HL-60 (cell line): Measurements from ENCODE around the gene SEMA4A.
"Not testable (repeated sequence)": the region's sequence is repeated elsewhere in the genome, so short reads cannot be mapped to it uniquely, and the experiment has no call there.

Experiments
- POLR2AphosphoS5 ChIP-seq: IDR thresholded peaks from 2 replicates; pipeline ENCODE4 v1.6.1; 2012; ENCODE audit warnings: low read depth
- TF ChIP-seq, protein P1 (sequence below): IDR thresholded peaks from one replicate; pipeline ENCODE4 v1.5.1; 2011; ENCODE audit warnings: low read length, control low read depth, inconsistent platforms; ENCODE audit not compliant: insufficient read depth

DNA sequence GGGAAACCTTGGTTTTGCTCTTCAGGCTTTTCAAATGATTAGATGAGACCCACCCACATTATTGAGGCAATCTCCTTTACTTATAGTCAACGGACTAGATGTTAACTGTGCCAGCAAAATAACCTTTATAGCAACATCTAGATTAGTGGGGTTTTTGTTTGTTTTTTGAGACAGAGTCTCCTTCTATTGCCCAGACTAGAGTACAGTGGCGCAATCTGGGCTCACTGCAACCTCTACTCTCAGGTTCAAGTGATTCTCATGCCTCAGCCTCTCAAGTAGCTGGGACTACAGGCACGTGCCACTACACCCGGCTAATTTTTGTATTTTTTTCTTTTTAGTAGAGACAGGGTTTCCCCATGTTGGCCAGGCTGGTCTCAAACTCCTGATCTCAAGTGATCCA lies 36.9 kb downstream of the SEMA4A start:
- TF ChIP-seq, protein P1, sequence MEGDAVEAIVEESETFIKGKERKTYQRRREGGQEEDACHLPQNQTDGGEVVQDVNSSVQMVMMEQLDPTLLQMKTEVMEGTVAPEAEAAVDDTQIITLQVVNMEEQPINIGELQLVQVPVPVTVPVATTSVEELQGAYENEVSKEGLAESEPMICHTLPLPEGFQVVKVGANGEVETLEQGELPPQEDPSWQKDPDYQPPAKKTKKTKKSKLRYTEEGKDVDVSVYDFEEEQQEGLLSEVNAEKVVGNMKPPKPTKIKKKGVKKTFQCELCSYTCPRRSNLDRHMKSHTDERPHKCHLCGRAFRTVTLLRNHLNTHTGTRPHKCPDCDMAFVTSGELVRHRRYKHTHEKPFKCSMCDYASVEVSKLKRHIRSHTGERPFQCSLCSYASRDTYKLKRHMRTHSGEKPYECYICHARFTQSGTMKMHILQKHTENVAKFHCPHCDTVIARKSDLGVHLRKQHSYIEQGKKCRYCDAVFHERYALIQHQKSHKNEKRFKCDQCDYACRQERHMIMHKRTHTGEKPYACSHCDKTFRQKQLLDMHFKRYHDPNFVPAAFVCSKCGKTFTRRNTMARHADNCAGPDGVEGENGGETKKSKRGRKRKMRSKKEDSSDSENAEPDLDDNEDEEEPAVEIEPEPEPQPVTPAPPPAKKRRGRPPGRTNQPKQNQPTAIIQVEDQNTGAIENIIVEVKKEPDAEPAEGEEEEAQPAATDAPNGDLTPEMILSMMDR: not testable (repeated sequence)
- not testable (repeated sequence) for TF ChIP-seq POLR2AphosphoS5
